GM19463 (cell line): ENCODE measurements around the gene PRPF40A.

Experiments used
- ATAC-seq: cut with Tn5 transposase; IDR thresholded peaks from one replicate; pipeline ENCODE4 v1.9.1; 2021; ENCODE audit warnings: mild to moderate bottlenecking, moderate library complexity; ENCODE audit not compliant: unreplicated experiment

The PRPF40A gene

GRCh38 chr2:152622219-152622618 lies 95.0 kb downstream of the PRPF40A start:
- ATAC-seq: no peak

- no peak for ATAC-seq
Observed at GRCh38 chr2:152620985-152621384, 96.3 kb downstream of the PRPF40A start.

GRCh38 chr2:152620208-152620607 lies 97.1 kb downstream of the PRPF40A start:
- ATAC-seq: no peak

GRCh38 chr2:152618193-152618564 lies 99.1 kb downstream of the PRPF40A start:
- no peak for ATAC-seq

GRCh38 chr2:152617456-152618192 lies 99.6 kb downstream of the PRPF40A start:
- no peak for ATAC-seq

GRCh38 chr2:152615177-152615576 lies 102.1 kb downstream of the PRPF40A start:
- ATAC-seq: no peak

GRCh38 chr2:152613235-152613634 lies 104.0 kb downstream of the PRPF40A start:
- peak; percentile 41 for ATAC-seq

- peak; percentile 83 for ATAC-seq
Observed at GRCh38 chr2:152611458-152612231, 105.6 kb downstream of the PRPF40A start.

GRCh38 chr2:152609699-152610098 lies 107.6 kb downstream of the PRPF40A start:
- no peak for ATAC-seq

GRCh38 chr2:152609154-152609553 lies 108.1 kb downstream of the PRPF40A start:
- ATAC-seq: no peak

- no peak for ATAC-seq
Observed at GRCh38 chr2:152607793-152608300, 109.4 kb downstream of the PRPF40A start.

GRCh38 chr2:152606941-152607340 lies 110.3 kb downstream of the PRPF40A start:
- ATAC-seq: no peak

GRCh38 chr2:152606081-152606480 lies 111.2 kb downstream of the PRPF40A start:
- ATAC-seq: no peak

GRCh38 chr2:152603166-152603565 lies 114.1 kb downstream of the PRPF40A start:
- no peak for ATAC-seq

- ATAC-seq: no peak
Observed at GRCh38 chr2:152602750-152603149, 114.5 kb downstream of the PRPF40A start.
